Measurements from ENCODE around the gene SH3BGRL. TPM values are rescaled to one million over a fixed set of nuclear protein-coding genes. Genes with fewer than 3 reads are reported as not detected.

The SH3BGRL gene
- polyA plus RNA-seq, 3 donors, result 203 to 374 (median 318) TPM

- Histone ChIP-seq H3K9me3 (replicated peaks in 1 of 2; ENCODE audit: control insufficient read depth in 1 of 2, insufficient read depth in 1 of 2, low read length in 2 of 2) (no peaks in the 10 kb centered on the region), H3K27me3 (ENCODE audit: control insufficient read depth in 2 of 2, insufficient read depth in 2 of 2, low read length in 2 of 2) (no peaks in the 10 kb centered on the region), H3K9ac (ENCODE audit: insufficient read depth, low read length, poor library complexity, severe bottlenecking) (no peak overlapping the region), H3K4me2 (replicated peaks; ENCODE audit: extremely low read depth, low read length, poor library complexity, severe bottlenecking) (peak overlapping the region; percentile 9), H3K4me3 (replicated peaks in 1 of 3; ENCODE audit: low read depth in 2 of 3, low read length in 3 of 3) (no peak overlapping the region), H3K4me1 (ENCODE audit: control insufficient read depth in 1 of 2, insufficient read depth in 2 of 2, low read length in 2 of 2) (peaks cover 13 to 17% of the 10 kb centered on the region in 2 donors), H3K79me2 (ENCODE audit: insufficient read depth, low read length) (peaks cover 61% of the 10 kb centered on the region), H3K27ac (ENCODE audit: low read depth in 1 of 2, low read length in 2 of 2) (peak overlapping the region in 1 of 2 donors; percentile 60), H3K36me3 (replicated peaks in 1 of 2; ENCODE audit: control insufficient read depth in 1 of 2, insufficient read depth in 2 of 2, low read length in 2 of 2) (no peaks in the 10 kb centered on the region), H2AFZ (ENCODE audit: insufficient read depth, low read depth, low read length, poor library complexity, severe bottlenecking) (no peak overlapping the region), H4K20me1 (ENCODE audit: insufficient read depth, low read length) (peaks cover 96% of the 10 kb centered on the region)
- H3K27me3 Mint-ChIP-seq (ENCODE audit: low read depth in 3 of 3), result no peaks in the 10 kb centered on the region
- peaks cover 34% of the 10 kb centered on the region for H3K4me1 Mint-ChIP-seq
- peak overlapping the region in 5 of 7 donors; percentile 0 to 74 (median 50) for H3K27ac Mint-ChIP-seq
- TF ChIP-seq CTCF (IDR thresholded peaks at IDR 0.05), result no peak
- intact Hi-C loops (cut with micrococcal nuclease), result no loop called here
- no peaks in the 10 kb centered on the region for H3K9me3 Mint-ChIP-seq
- H3K36me3 Mint-ChIP-seq, result no peaks in the 10 kb centered on the region
- H3K4me3 Mint-ChIP-seq, result no peak overlapping the region
- WGBS (ENCODE audit: insufficient coverage), result no CpG with 5 or more reads among the region's 1 CpG
- DNase-seq, result no peak
These were observed 57.3 kb downstream of the SH3BGRL start for GRCh38 chrX:81259020-81259713.

GRCh38 chrX:81259714-81260395, 58.0 kb downstream of the SH3BGRL start:
- H3K4me3 Mint-ChIP-seq, result no peak overlapping the region
- peak in 2 of 3 donors; percentile 0 to 5 for DNase-seq
- no CpG with 5 or more reads among the region's 3 CpGs for WGBS (ENCODE audit: insufficient coverage)
- no peak for TF ChIP-seq CTCF (IDR thresholded peaks at IDR 0.05)
- peaks cover 0 to 2% (median 0%) of the 10 kb centered on the region in 7 donors for H3K9me3 Mint-ChIP-seq
- H3K27ac Mint-ChIP-seq, result peak overlapping the region in 2 of 7 donors; percentile 51 to 74
- H3K36me3 Mint-ChIP-seq, result no peaks in the 10 kb centered on the region
- H3K4me2 ChIP-seq (replicated peaks; ENCODE audit: extremely low read depth, low read length, poor library complexity, severe bottlenecking), result peak overlapping the region; percentile 9
- H3K4me1 Mint-ChIP-seq, result peaks cover 34% of the 10 kb centered on the region
- H3K4me1 ChIP-seq (ENCODE audit: control insufficient read depth in 1 of 2, insufficient read depth in 2 of 2, low read length in 2 of 2), result peaks cover 13 to 17% of the 10 kb centered on the region in 2 donors
- H2AFZ ChIP-seq (ENCODE audit: insufficient read depth, low read depth, low read length, poor library complexity, severe bottlenecking), result no peak overlapping the region
- H3K9ac ChIP-seq (ENCODE audit: insufficient read depth, low read length, poor library complexity, severe bottlenecking), result no peak overlapping the region
- H3K36me3 ChIP-seq (replicated peaks in 1 of 2; ENCODE audit: control insufficient read depth in 1 of 2, insufficient read depth in 2 of 2, low read length in 2 of 2), result no peaks in the 10 kb centered on the region
- no peak overlapping the region for H3K4me3 ChIP-seq (replicated peaks in 1 of 3; ENCODE audit: low read depth in 2 of 3, low read length in 3 of 3)
- H3K27me3 ChIP-seq (ENCODE audit: control insufficient read depth in 2 of 2, insufficient read depth in 2 of 2, low read length in 2 of 2), result no peaks in the 10 kb centered on the region
- peaks cover 65% of the 10 kb centered on the region for H3K79me2 ChIP-seq (ENCODE audit: insufficient read depth, low read length)
- peaks cover 95% of the 10 kb centered on the region for H4K20me1 ChIP-seq (ENCODE audit: insufficient read depth, low read length)
- peak overlapping the region in 1 of 2 donors; percentile 60 for H3K27ac ChIP-seq (ENCODE audit: low read depth in 1 of 2, low read length in 2 of 2)
- intact Hi-C loops (cut with micrococcal nuclease), result no loop called here
- no peaks in the 10 kb centered on the region for H3K9me3 ChIP-seq (replicated peaks in 1 of 2; ENCODE audit: control insufficient read depth in 1 of 2, insufficient read depth in 1 of 2, low read length in 2 of 2)
- no peaks in the 10 kb centered on the region for H3K27me3 Mint-ChIP-seq (ENCODE audit: low read depth in 3 of 3)
